ENCODE data around the gene RRAGC. TPM values are rescaled to one million over a fixed set of nuclear protein-coding genes. Genes with fewer than 3 reads are reported as not detected.
A peak's percentile ranks its signal among the peaks of the same experiment; 100 is the strongest.
"Not testable (repeated sequence)": the region's sequence is repeated elsewhere in the genome, so short reads cannot be mapped to it uniquely, and the experiment has no call there.

RRAGC gene
- polyA plus RNA-seq, 3 donors = 6.6 to 10.4 (median 8.0) TPM

DNA sequence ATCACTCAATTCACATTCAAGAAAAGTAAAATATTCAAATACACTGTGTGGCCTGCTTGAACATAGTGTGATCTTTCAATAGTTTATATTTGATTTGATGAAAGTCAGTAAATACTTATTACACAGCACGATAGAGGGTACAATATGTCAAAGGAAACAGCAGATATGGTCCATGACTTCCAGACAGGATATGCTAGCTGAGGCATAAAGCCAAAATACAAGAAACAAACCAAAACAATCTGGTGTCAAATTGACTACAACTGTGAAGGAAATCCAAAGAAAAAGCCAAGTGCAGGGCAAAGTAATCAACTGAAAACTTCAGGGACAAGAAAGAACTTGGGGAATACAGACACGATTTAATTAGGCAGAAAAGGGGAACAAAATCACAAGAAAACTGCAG, 19.3 kb downstream of the RRAGC start:
- no peak overlapping the region for H3K27ac ChIP-seq (ENCODE audit: low read depth in 1 of 2, low read length in 2 of 2)
- H3K9ac ChIP-seq (ENCODE audit: insufficient read depth, low read length, poor library complexity, severe bottlenecking) = no peak overlapping the region
- Mint-ChIP-seq H3K36me3 (peaks cover 59 to 81% of the 10 kb centered on the region in 2 donors), H3K4me1 (peaks cover 30% of the 10 kb centered on the region), H3K27me3 (ENCODE audit: low read depth in 3 of 3) (no peaks in the 10 kb centered on the region), H3K4me3 (no peak overlapping the region), H3K9me3 (peaks cover 0 to 2% (median 0%) of the 10 kb centered on the region in 7 donors), H3K27ac (peak overlapping the region in 1 of 7 donors; percentile 2)
- no peaks in the 10 kb centered on the region for H3K27me3 ChIP-seq (ENCODE audit: control insufficient read depth in 2 of 2, insufficient read depth in 2 of 2, low read length in 2 of 2)
- H3K36me3 ChIP-seq (replicated peaks in 1 of 2; ENCODE audit: control insufficient read depth in 1 of 2, insufficient read depth in 2 of 2, low read length in 2 of 2) = peaks cover 51 to 82% of the 10 kb centered on the region in 2 donors
- no peak for DNase-seq
- no peak overlapping the region for H3K4me2 ChIP-seq (replicated peaks; ENCODE audit: extremely low read depth, low read length, poor library complexity, severe bottlenecking)
- H2AFZ ChIP-seq (ENCODE audit: insufficient read depth, low read depth, low read length, poor library complexity, severe bottlenecking) = no peak overlapping the region
- H4K20me1 ChIP-seq (ENCODE audit: insufficient read depth, low read length) = peaks cover 31% of the 10 kb centered on the region
- H3K4me3 ChIP-seq (replicated peaks in 1 of 3; ENCODE audit: low read depth in 2 of 3, low read length in 3 of 3) = no peak overlapping the region
- H3K9me3 ChIP-seq (replicated peaks in 1 of 2; ENCODE audit: control insufficient read depth in 1 of 2, insufficient read depth in 1 of 2, low read length in 2 of 2) = no peaks in the 10 kb centered on the region
- H3K79me2 ChIP-seq (ENCODE audit: insufficient read depth, low read length) = peaks cover 26% of the 10 kb centered on the region
- 33% methylated on average over 1 of the region's 2 CpGs for WGBS (ENCODE audit: insufficient coverage)
- intact Hi-C loops (cut with micrococcal nuclease) = no loop called here
- TF ChIP-seq, protein P1, sequence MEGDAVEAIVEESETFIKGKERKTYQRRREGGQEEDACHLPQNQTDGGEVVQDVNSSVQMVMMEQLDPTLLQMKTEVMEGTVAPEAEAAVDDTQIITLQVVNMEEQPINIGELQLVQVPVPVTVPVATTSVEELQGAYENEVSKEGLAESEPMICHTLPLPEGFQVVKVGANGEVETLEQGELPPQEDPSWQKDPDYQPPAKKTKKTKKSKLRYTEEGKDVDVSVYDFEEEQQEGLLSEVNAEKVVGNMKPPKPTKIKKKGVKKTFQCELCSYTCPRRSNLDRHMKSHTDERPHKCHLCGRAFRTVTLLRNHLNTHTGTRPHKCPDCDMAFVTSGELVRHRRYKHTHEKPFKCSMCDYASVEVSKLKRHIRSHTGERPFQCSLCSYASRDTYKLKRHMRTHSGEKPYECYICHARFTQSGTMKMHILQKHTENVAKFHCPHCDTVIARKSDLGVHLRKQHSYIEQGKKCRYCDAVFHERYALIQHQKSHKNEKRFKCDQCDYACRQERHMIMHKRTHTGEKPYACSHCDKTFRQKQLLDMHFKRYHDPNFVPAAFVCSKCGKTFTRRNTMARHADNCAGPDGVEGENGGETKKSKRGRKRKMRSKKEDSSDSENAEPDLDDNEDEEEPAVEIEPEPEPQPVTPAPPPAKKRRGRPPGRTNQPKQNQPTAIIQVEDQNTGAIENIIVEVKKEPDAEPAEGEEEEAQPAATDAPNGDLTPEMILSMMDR (IDR thresholded peaks at IDR 0.05) = no peak
- H3K4me1 ChIP-seq (ENCODE audit: control insufficient read depth in 1 of 2, insufficient read depth in 2 of 2, low read length in 2 of 2) = peaks cover 6 to 7% of the 10 kb centered on the region in 2 donors

GRCh38 chr1:38839363-38839762, 20.2 kb downstream of the RRAGC start:
- Histone ChIP-seq H3K36me3 (replicated peaks in 1 of 2; ENCODE audit: control insufficient read depth in 1 of 2, insufficient read depth in 2 of 2, low read length in 2 of 2) (peaks cover 48 to 73% of the 10 kb centered on the region in 2 donors), H3K27me3 (ENCODE audit: control insufficient read depth in 2 of 2, insufficient read depth in 2 of 2, low read length in 2 of 2) (no peaks in the 10 kb centered on the region), H2AFZ (ENCODE audit: insufficient read depth, low read depth, low read length, poor library complexity, severe bottlenecking) (no peak overlapping the region), H4K20me1 (ENCODE audit: insufficient read depth, low read length) (peaks cover 31% of the 10 kb centered on the region), H3K4me1 (ENCODE audit: control insufficient read depth in 1 of 2, insufficient read depth in 2 of 2, low read length in 2 of 2) (peaks cover 15 to 17% of the 10 kb centered on the region in 2 donors), H3K9me3 (replicated peaks in 1 of 2; ENCODE audit: control insufficient read depth in 1 of 2, insufficient read depth in 1 of 2, low read length in 2 of 2) (no peaks in the 10 kb centered on the region), H3K27ac (ENCODE audit: low read depth in 1 of 2, low read length in 2 of 2) (no peak overlapping the region), H3K4me2 (replicated peaks; ENCODE audit: extremely low read depth, low read length, poor library complexity, severe bottlenecking) (no peak overlapping the region), H3K9ac (ENCODE audit: insufficient read depth, low read length, poor library complexity, severe bottlenecking) (no peak overlapping the region), H3K4me3 (replicated peaks in 1 of 3; ENCODE audit: low read depth in 2 of 3, low read length in 3 of 3) (no peak overlapping the region), H3K79me2 (ENCODE audit: insufficient read depth, low read length) (peaks cover 26% of the 10 kb centered on the region)
- intact Hi-C loops (cut with micrococcal nuclease) = loop anchor here (10.0 kb wide), 2 partner anchors 795 to 815 kb away; partner anchors contain the start of gene POU3F1 (in 1 of the 2)
- Mint-ChIP-seq H3K9me3 (no peaks in the 10 kb centered on the region), H3K4me3 (no peak overlapping the region), H3K27me3 (ENCODE audit: low read depth in 3 of 3) (no peaks in the 10 kb centered on the region), H3K27ac (peak overlapping the region in 1 of 7 donors; percentile 33), H3K36me3 (peaks cover 50 to 72% of the 10 kb centered on the region in 2 donors), H3K4me1 (peaks cover 39% of the 10 kb centered on the region)
- TF ChIP-seq, protein P1 (IDR thresholded peaks at IDR 0.05) = no peak
- 58% methylated on average over 7 of the region's 9 CpGs for WGBS (ENCODE audit: insufficient coverage)
- no peak for DNase-seq

DNA sequence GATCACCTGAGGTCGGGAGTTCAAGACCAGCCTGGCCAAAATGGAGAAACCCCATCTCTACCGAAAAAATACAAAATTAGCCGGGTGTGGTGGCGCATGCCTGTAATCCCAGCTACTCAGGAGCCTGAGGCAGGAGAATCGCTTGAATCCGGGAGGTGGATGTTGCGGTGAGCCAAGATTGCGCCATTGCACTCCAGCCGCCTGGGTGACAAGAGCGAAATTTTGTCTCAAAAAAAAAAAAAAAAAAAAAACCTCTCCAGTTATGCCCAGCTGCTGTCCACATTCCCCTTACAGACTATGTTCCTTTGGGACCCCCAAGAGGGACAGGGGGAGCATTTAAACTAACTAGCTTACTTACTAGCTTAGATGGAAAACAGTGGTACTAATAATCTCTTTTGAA, 23.3 kb downstream of the RRAGC start:
- H3K4me3 ChIP-seq (replicated peaks in 1 of 3; ENCODE audit: low read depth in 2 of 3, low read length in 3 of 3); DNase-seq; H2AFZ ChIP-seq (ENCODE audit: insufficient read depth, low read depth, low read length, poor library complexity, severe bottlenecking); H3K79me2 ChIP-seq (ENCODE audit: insufficient read depth, low read length); H3K9me3 ChIP-seq (replicated peaks in 1 of 2; ENCODE audit: control insufficient read depth in 1 of 2, insufficient read depth in 1 of 2, low read length in 2 of 2); H3K9ac ChIP-seq (ENCODE audit: insufficient read depth, low read length, poor library complexity, severe bottlenecking); H3K27me3 ChIP-seq (ENCODE audit: control insufficient read depth in 2 of 2, insufficient read depth in 2 of 2, low read length in 2 of 2); H3K27ac ChIP-seq (ENCODE audit: low read depth in 1 of 2, low read length in 2 of 2); H3K27me3 Mint-ChIP-seq (ENCODE audit: low read depth in 3 of 3); H3K4me2 ChIP-seq (replicated peaks; ENCODE audit: extremely low read depth, low read length, poor library complexity, severe bottlenecking); H3K4me3 Mint-ChIP-seq; H3K9me3 Mint-ChIP-seq: not testable (repeated sequence)
- intact Hi-C loops (cut with micrococcal nuclease) = loop anchor here (10.0 kb wide), 2 partner anchors 792 to 812 kb away; partner anchors contain the start of gene POU3F1 (in 1 of the 2)
- H3K4me1 ChIP-seq (ENCODE audit: control insufficient read depth in 1 of 2, insufficient read depth in 2 of 2, low read length in 2 of 2) = peaks cover 30 to 32% of the 10 kb centered on the region in 2 donors
- H3K36me3 ChIP-seq (replicated peaks in 1 of 2; ENCODE audit: control insufficient read depth in 1 of 2, insufficient read depth in 2 of 2, low read length in 2 of 2) = peaks cover 33 to 43% of the 10 kb centered on the region in 2 donors
- peaks cover 14% of the 10 kb centered on the region for H4K20me1 ChIP-seq (ENCODE audit: insufficient read depth, low read length)
- H3K27ac Mint-ChIP-seq = peak overlapping the region in 1 of 7 donors; percentile 25
- peaks cover 45% of the 10 kb centered on the region for H3K4me1 Mint-ChIP-seq
- 40% methylated on average over 1 of the region's 10 CpGs for WGBS (ENCODE audit: insufficient coverage)
- H3K36me3 Mint-ChIP-seq = peaks cover 31 to 43% of the 10 kb centered on the region in 2 donors
